ENCODE data around the gene TREH. TPM values are rescaled to one million over a fixed set of nuclear protein-coding genes. Genes with fewer than 3 reads are reported as not detected.

The TREH gene
- total and polyA plus RNA-seq, 2 donors from 2014 or later, result 1.0 to 10.2 TPM

DNA sequence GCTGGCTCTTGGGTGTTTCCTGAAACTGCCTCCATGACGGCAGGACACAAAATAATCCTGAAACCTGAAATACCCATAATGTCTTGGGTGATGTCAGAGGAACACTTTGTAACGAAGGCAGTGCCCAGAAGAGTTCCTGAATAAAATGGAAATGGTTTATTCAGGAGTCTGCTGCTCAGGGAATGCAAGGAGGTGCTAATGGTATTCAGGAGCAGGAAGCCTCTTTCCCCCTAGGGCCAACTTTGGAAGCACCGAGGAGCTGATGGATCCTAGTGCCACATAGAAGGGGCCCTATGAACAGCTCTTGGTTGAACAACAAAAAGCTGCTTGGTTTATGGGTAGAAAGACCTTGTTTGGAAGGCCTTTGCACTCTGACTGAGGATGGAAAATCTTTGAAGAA is 15.5 kb downstream of the TREH start:
- Histone ChIP-seq H3K27ac (ENCODE audit: low read depth in 2 of 2, low read length in 2 of 2) (no peak overlapping the region), H3K27me3 (ENCODE audit: control insufficient read depth, insufficient read depth, low read length) (no peaks in the 10 kb centered on the region), H3K4me1 (ENCODE audit: control insufficient read depth in 2 of 3, insufficient read depth in 2 of 3, low read depth in 1 of 3, low read length in 3 of 3) (peaks cover 0 to 8% (median 0%) of the 10 kb centered on the region in 3 donors), H3K4me3 (ENCODE audit: low read length in 3 of 3) (no peak overlapping the region), H3K9me3 (ENCODE audit: control insufficient read depth in 2 of 3, insufficient read depth in 1 of 3, low read length in 3 of 3) (no peaks in the 10 kb centered on the region), H3K9ac (ENCODE audit: low read length in 3 of 3) (no peak overlapping the region), H3K36me3 (ENCODE audit: control insufficient read depth in 2 of 3, insufficient read depth in 3 of 3, low read length in 3 of 3) (no peaks in the 10 kb centered on the region)
- intact Hi-C loops (cut with DNase I), result no loop called here
- TF ChIP-seq, protein P1, sequence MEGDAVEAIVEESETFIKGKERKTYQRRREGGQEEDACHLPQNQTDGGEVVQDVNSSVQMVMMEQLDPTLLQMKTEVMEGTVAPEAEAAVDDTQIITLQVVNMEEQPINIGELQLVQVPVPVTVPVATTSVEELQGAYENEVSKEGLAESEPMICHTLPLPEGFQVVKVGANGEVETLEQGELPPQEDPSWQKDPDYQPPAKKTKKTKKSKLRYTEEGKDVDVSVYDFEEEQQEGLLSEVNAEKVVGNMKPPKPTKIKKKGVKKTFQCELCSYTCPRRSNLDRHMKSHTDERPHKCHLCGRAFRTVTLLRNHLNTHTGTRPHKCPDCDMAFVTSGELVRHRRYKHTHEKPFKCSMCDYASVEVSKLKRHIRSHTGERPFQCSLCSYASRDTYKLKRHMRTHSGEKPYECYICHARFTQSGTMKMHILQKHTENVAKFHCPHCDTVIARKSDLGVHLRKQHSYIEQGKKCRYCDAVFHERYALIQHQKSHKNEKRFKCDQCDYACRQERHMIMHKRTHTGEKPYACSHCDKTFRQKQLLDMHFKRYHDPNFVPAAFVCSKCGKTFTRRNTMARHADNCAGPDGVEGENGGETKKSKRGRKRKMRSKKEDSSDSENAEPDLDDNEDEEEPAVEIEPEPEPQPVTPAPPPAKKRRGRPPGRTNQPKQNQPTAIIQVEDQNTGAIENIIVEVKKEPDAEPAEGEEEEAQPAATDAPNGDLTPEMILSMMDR (IDR thresholded peaks at IDR 0.05; ENCODE audit: borderline replicate concordance, extremely low read depth, insufficient read depth), result no peak
- DNase-seq (no peak), FAIRE-seq (no peak)

GRCh38 chr11:118663381-118663780 is 16.1 kb downstream of the TREH start:
- Histone ChIP-seq H3K36me3 (ENCODE audit: control insufficient read depth in 2 of 3, insufficient read depth in 3 of 3, low read length in 3 of 3) (no peaks in the 10 kb centered on the region), H3K4me3 (ENCODE audit: low read length in 3 of 3) (no peak overlapping the region), H3K9ac (ENCODE audit: low read length in 3 of 3) (no peak overlapping the region), H3K9me3 (ENCODE audit: control insufficient read depth in 2 of 3, insufficient read depth in 1 of 3, low read length in 3 of 3) (no peaks in the 10 kb centered on the region), H3K4me1 (ENCODE audit: control insufficient read depth in 2 of 3, insufficient read depth in 2 of 3, low read depth in 1 of 3, low read length in 3 of 3) (peaks cover 0 to 11% (median 0%) of the 10 kb centered on the region in 3 donors), H3K27ac (ENCODE audit: low read depth in 2 of 2, low read length in 2 of 2) (no peak overlapping the region), H3K27me3 (ENCODE audit: control insufficient read depth, insufficient read depth, low read length) (no peaks in the 10 kb centered on the region)
- no peak for FAIRE-seq
- intact Hi-C loops (cut with DNase I), result no loop called here
- no peak for DNase-seq
- TF ChIP-seq, protein P1 (IDR thresholded peaks at IDR 0.05; ENCODE audit: borderline replicate concordance, extremely low read depth, insufficient read depth), result no peak

DNA sequence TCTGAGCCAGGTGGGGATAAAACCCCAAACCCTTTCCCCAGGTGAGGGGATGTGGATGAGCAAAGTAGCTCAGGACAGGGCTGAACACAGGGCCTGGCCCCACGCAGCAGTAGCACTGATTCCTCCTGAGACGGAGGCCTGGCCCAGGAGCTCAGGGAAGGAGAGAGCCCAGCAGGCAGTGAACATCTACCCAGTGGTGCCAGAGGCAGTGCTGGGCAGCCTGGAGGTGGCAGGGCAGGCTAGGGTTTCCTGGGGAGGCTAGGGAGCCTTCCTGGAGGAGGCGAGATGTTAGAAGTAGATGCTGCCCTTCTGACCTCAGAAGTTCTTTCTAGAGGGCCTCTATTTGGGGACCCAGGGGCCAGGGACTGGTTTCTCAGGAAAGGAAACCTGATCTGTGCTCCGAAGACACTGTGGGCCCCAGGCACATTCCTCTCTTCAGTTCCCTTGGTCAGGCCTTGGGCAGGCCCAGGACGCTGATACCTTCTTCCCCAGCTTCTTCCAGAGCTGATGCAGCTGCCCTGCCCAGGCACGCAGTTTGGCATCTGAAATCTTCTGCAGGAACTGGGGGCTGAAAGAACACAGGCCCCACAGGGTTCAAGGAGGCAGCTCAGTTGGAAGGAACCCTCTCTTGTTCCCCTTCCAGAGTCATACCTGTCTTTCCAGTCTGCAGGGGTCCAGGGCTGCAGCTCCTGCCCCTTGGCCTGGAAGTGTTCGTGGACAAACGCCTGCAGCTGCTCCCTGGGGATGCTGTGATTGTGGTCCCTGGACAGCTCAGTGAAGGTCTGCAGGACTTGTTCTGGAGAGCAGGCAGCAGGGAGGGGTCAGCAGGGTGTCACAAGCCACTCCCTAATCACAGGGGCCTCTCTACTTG is 16.8 kb downstream of the TREH start:
- FAIRE-seq, result no peak
- intact Hi-C loops (cut with DNase I), result no loop called here

More for the DNA sequence above, 16.8 kb downstream of the TREH start:
- DNase-seq, result no peak
- peaks cover 0 to 11% (median 0%) of the 10 kb centered on the region in 3 donors for H3K4me1 ChIP-seq (ENCODE audit: control insufficient read depth in 2 of 3, insufficient read depth in 2 of 3, low read depth in 1 of 3, low read length in 3 of 3)
- H3K27me3 ChIP-seq (ENCODE audit: control insufficient read depth, insufficient read depth, low read length), result no peaks in the 10 kb centered on the region
- no peaks in the 10 kb centered on the region for H3K36me3 ChIP-seq (ENCODE audit: control insufficient read depth in 2 of 3, insufficient read depth in 3 of 3, low read length in 3 of 3)
- H3K9me3 ChIP-seq (ENCODE audit: control insufficient read depth in 2 of 3, insufficient read depth in 1 of 3, low read length in 3 of 3), result no peaks in the 10 kb centered on the region
- H3K4me3 ChIP-seq (ENCODE audit: low read length in 3 of 3), result no peak overlapping the region
- H3K9ac ChIP-seq (ENCODE audit: low read length in 3 of 3), result no peak overlapping the region
- no peak overlapping the region for H3K27ac ChIP-seq (ENCODE audit: low read depth in 2 of 2, low read length in 2 of 2)
- TF ChIP-seq, protein P1 (IDR thresholded peaks at IDR 0.05; ENCODE audit: borderline replicate concordance, extremely low read depth, insufficient read depth), result no peak

Data from kidney (tissue), 14 donors.